Activated CD4-positive, alpha-beta T cell treated with anti-CD3 and anti-CD28 coated beads, Interleukin-2, amount 50 U/mL, for 4 hours (primary cell): Measurements from ENCODE around the gene RHOF.

ENCODE experiments used
- DNase-seq, 2 experiments: peaks; one replicate each; pipeline ENCODE4 v3.0.0-alpha.2; 2020

RHOF gene

DNA sequence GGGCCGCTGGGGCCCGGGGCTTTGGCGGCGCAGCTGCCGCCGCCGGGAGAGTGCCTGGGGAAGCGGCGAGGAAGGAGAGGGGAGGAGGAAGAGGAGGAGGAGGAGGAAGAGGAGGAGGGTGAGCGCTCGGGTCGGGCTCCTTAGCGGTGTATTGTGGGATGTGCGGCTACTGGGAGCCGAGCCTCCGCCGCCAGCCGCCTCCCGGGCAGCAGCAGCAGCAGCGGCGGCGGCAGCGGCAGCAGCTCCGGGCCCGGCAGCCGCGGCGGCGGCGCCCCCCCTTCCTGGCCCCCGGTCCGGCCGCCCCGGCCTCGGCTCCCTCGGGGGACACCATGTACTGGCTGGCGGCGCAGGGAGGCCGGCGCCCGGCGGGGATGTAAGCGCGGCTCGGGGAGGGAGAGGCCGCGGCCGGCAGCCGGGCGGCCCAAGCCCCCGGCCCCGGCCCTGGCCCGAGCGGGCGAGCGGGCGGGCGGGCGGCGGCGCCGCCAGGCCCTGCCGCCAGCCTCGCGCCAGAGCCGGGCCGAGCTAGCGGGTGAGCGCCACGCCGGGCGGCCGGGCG lies 10.5 kb upstream of the RHOF start, which contains the start of gene SETD1B:
Gene SETD1B (plus strand): TSS at position 149 of the 556 bp plus-strand sequence. CDS start 729 bp downstream, outside the sequence.
- DNase-seq = no peak

- peak; percentile 83 for DNase-seq
Measured at GRCh38 chr12:121802843-121803698, 9.6 kb upstream of the RHOF start.

DNA sequence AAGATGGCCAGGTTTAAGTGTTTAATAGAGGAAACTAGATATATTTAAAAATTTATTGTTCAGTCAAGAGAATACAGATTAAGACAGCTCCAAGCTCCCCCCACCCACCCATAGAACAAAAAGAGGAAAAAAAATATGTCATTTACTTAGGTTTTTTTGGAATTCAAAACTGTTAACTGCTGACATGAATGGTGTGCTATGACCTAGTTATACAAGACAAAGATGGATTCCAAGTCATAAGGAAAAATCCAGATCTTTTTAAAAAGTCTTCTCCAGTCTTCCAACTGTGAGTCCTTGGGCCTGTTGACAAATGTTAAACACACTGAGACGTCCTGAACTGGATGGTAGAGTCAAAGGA lies 9.0 kb upstream of the RHOF start:
- no peak for DNase-seq

- DNase-seq = no peak
Measured at GRCh38 chr12:121801595-121802484, 8.4 kb upstream of the RHOF start.

DNA sequence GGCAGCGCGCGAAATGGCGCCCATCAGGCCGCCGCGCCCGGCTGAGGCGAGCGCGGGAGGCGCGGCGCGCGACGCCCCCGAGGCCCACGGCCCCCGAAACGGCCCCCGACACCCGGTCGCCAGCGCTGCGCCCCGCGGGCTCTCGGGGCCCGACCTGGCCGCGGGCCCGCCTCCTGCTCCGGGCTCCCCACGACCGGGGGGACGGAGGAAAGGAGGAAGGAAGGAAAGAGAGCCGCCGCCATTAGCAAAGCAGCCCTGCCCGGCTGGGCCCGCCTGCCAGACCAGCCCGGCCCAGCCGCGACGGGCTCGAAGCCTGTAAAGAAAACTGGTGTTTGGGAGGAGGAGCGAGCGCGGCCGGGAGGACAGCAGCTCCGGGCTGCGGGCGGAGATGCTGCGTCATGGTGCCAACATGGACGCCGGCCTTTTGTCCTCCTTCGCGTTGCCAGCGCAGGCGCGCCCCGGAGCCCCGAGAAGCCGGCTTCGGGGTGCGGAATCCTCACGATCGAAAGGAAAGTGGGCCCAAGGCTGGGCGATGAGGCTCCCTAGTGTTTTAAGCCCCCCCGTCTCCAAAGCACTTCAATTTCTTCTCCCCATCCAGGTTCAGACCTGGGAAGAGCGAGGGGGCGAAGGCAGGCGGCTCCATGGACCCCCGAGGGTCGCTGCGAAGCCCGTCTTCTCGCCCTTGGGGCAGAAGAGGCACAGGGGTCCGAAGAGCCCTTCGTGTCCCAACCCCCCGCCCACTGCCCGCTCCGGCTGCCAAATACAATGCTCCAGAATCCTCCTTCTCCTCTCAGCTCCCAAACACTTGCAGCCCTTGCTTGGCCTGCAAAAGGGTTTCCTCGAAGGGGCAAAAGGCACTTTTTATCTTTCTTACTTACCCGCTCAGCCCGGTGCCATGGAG lies 7.5 kb upstream of the RHOF start:
- DNase-seq = peak; percentile 59 to 66

DNA sequence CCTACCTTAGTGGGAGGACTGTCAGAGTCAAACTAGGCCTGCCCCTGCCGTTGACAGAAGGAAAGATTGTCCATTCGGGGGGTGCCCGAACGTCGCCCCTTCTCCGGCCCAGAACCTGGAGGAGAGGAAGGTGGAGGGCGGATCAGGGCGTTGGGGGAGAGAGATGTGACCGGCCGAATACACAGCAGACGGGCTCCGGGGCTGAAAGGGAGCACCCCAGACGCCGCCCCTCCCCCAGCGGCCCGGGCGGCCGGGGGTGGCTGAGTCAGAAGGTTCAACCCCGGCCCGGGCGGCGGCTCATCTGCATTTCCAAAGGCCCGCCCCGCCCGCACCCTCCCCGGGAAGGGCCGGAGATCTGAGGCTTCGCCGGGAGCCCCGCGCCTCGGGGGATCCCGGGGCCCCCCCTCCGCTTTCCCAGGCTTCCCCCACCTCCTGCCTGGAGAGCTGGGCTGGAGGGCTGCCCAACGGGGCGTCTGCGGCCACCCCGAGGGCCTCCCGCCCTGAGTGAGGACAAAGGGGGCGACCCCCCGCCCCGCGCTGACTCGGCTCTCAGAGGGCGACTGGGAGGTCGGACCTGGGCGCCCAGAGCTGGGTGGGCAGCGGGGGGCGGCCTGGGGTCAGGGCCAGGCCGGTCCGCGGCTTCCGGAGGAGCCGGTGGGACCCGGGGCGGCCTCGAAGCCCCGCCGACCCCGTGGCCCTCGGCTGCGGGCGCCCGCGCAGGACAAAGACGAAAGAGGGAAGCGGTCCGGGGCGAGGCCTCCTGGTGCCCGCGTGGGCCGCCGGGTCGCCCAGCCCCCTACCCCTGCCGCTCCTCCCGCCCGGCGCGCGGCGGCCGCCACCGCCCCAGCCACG lies 6.6 kb upstream of the RHOF start:
- DNase-seq = peak; percentile 71 to 73

DNA sequence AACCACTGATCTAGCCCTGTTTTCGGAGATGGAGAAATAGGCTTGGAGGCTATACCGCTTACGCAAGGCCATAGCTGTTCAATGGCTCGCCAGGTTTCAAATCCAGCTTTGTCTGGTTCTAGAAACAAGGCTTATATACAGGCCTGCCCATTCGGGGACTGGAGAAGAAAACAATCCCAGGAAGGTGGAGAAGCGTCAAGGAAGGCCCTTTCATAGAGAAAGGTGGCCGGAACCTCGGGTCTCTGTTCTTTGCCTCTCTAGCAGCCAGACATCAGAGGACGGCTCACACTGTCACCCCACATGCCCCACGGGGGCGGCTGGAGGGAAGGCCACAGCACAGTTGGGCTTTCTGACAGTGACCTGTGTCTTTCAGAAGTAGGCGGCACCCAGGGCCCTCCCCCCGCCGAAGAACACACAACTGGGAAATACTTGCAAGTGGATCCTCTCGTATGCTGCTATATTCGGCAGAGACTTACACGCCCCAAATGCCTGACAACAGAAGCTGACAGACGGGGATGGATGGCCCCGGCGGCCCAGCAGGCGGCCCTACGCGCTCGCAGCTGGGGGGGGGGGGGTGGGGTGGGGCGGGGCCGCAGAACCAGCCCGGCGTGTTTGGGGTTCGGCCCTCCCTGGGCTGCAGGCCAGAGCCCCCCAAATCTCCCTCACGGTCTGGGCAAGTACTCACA lies 5.8 kb upstream of the RHOF start:
- DNase-seq = no peak

- DNase-seq = no peak
Measured at GRCh38 chr12:121798787-121799155, 5.3 kb upstream of the RHOF start.

DNA sequence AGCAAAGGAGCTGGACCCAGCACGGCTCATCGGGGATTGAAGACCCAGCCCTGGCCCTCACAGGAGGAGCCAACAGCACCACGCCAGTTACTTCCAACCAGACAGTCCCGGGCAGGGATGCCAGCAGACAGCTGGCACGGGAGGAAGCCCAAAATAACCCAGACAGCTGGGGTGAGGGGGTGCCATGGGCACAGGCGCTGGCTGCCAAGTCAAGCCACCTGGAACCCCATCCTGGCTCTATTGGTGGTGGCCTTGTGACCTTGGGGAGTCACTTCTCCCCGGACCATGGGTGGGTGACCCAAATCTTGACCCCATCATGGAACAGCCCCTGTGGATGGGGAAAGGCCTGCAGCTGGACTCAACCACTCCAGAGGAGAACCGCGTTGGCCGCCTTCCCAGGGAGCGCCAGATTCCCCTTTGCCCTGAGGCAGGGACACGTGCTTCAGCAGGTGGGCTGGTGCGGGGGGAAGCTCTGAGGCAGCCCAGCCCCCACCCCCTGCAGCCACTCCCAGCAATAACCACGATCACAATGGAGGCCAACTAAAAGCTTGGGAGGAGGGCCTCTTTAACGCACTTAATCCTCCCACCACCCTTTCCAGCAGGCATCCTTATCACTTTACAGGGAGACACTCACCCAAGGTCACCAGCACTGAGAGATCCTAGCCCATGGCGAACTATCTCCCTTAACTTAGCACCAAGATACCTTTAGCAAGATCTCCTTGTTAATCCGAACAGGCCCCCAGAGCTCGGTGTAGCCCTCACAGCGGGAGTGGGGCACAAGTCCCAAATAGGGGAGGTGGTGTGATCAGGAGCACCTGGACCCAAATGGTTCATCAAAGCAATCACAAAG lies 4.7 kb upstream of the RHOF start:
- DNase-seq = no peak

GRCh38 chr12:121796855-121797751 lies 3.6 kb upstream of the RHOF start:
- DNase-seq = no peak

DNA sequence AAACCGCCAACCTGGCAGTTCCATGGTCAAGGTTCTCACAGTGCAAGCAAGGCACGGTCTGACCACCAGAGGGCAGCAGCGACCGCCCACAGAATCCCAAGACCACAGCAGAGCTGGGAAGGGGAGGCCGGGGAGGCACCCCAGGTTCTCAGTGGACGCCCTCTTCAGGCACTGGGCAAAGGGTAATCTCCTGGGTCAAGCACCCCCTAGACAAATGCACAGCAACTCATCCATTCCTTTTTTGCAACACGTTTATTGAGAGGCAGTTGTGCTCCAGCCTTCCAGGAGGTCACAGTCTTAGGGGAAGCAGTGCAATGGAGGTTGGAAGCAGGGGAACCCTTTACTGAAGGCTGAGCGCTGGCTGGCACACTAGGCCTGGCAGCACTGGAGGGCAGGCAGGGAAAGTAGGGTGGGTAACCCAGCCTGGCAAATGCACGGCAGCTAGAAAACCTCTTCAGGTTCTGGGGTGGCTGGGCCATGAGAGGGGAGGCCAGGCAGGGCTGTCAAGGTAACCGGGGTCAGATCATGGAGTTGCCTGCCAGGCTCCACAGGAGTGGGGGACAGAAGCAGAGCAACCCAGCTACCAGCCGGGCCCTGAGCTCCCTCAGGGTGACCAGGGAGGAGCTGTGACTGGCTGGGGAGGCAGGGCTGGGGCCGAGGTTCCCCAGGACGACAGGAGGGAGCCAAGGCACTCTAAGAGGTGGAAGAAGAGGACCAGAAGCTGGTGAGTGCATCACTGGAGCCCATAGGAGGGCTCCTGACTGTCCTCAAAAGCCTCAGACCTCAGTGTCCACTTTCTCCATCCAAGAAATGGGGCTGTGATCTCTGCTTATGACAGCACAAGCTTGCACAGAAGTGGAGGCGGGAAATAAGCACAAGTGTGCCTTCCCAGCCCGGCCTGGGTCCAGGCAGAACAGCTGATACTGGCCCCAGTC lies 1.8 kb upstream of the RHOF start:
- peak; percentile 81 to 84 for DNase-seq

DNA sequence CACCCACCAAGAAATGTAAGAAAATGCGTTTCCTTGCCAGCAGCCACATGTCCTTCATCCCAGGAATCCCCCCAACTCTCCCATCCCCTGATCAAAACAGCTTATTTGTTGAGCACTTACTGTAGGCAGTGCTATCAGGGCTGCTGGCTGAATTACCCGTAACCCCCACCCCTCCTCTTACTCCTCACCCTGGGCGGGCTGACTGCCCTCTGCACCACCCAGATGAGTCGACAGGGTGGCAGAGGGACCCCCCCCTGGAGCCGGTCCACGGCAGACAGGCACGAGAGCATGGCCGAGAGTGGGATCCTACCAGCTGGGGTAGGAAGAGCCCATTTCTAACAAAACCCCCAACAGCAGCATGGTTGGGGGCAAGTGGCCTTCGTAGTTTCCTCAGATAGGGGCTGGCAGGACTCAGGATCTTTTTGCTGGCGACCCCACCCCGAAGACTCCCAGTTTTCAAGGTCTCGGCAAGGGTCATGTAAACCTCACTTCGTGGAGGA lies 1.1 kb upstream of the RHOF start:
- DNase-seq = no peak

DNA sequence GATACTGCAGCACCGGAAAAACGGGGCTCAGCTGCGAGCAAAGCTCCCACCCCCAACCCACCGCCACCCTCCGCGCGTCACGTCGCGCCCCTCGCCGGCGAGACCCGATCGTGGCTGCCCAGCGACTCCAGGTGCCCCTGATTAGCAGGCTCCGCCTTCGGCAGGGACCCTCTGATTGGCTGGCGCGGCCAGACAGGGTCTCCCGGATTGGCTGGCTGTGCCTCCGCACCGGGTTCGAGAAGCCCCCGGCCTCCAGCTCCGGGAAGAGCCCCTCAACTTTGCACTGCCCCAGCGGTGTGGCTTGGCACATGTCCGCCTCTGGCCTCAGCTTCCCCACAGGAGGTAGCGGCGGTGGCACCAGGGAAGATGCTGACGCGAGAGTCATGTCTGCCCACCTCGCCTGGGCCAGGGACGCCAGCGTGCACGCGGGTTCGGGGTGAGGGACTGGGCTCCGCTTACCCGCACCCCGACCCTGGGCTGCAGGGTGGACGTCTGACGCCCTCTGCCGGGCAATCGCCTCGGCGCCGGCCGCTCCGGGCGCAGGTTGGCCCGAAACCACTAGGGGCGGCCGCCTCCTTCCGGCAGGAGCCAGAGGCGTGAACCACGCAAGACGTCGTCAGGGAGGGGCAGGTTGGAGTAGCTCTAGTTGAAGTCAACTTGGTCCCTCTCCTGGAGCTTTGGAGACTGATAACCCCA lies 498 bp upstream of the RHOF start:
- DNase-seq = peak; percentile 92 to 93

GRCh38 chr12:121792607-121793439 lies 665 bp downstream of the RHOF start:
- no peak for DNase-seq

GRCh38 chr12:121791671-121792551 lies 1.6 kb downstream of the RHOF start:
- DNase-seq = no peak
